Mucosa of rectum (tissue), 2 donors: Measurements from ENCODE around the gene TPT1.

ENCODE experiments used
- H3K27ac ChIP-seq, 2 donors: one replicate each; pipeline ENCODE4 v1.7.0; 2013; ENCODE audit warnings: inconsistent platforms in 2 of 2, low read depth in 2 of 2, low read length in 2 of 2
- H3K27me3 ChIP-seq, 2 donors: one replicate each; pipeline ENCODE4 v1.7.0; 2013; ENCODE audit warnings: low read length in 2 of 2; ENCODE audit not compliant: control insufficient read depth in 2 of 2, insufficient read depth in 2 of 2
- H3K36me3 ChIP-seq, 2 donors: one replicate each; pipeline ENCODE4 v1.7.0; 2013; ENCODE audit warnings: low read length in 2 of 2; ENCODE audit not compliant: control insufficient read depth in 2 of 2, insufficient read depth in 2 of 2
- H3K4me1 ChIP-seq, 2 donors: one replicate each; pipeline ENCODE4 v1.7.0; 2013; ENCODE audit warnings: low read length in 2 of 2, mild to moderate bottlenecking in 1 of 2; ENCODE audit not compliant: control insufficient read depth in 2 of 2, insufficient read depth in 2 of 2
- H3K4me3 ChIP-seq, 2 donors: one replicate each; pipeline ENCODE4 v1.7.0; 2013; ENCODE audit warnings: low read length in 2 of 2
- H3K9ac ChIP-seq, 2 donors: one replicate each; pipeline ENCODE4 v1.7.0; 2013; ENCODE audit warnings: low read length in 2 of 2, low read depth in 1 of 2, mild to moderate bottlenecking in 1 of 2
- H3K9me3 ChIP-seq, 2 donors: one replicate each; pipeline ENCODE4 v1.7.0; 2013; ENCODE audit warnings: low read length in 2 of 2; ENCODE audit not compliant: control insufficient read depth in 2 of 2
- donor health status: healthy.
- donor health status: Normal muscosa, but diverticular disease.

TPT1 gene

GRCh38 chr13:45296259-45296658 is 44.7 kb downstream of the TPT1 start:
- peaks cover 5 to 7% of the 10 kb centered on the region in 2 donors for H3K27me3 ChIP-seq
- no peak overlapping the region for H3K4me3 ChIP-seq
- H3K4me1 ChIP-seq = no peaks in the 10 kb centered on the region
- no peaks in the 10 kb centered on the region for H3K9me3 ChIP-seq
- H3K9ac ChIP-seq = no peak overlapping the region
- no peak overlapping the region for H3K27ac ChIP-seq
- H3K36me3 ChIP-seq = no peaks in the 10 kb centered on the region

- H3K4me3 ChIP-seq = no peak overlapping the region
- no peaks in the 10 kb centered on the region for H3K36me3 ChIP-seq
- no peaks in the 10 kb centered on the region for H3K4me1 ChIP-seq
- H3K9me3 ChIP-seq = no peaks in the 10 kb centered on the region
- peaks cover 2 to 3% of the 10 kb centered on the region in 2 donors for H3K27me3 ChIP-seq
- no peak overlapping the region for H3K9ac ChIP-seq
- H3K27ac ChIP-seq = no peak overlapping the region
These were observed 45.4 kb downstream of the TPT1 start for GRCh38 chr13:45295536-45295935.

- Histone ChIP-seq H3K9me3 (no peaks in the 10 kb centered on the region), H3K27ac (no peak overlapping the region), H3K27me3 (no peaks in the 10 kb centered on the region), H3K4me1 (no peaks in the 10 kb centered on the region), H3K36me3 (peaks cover 2 to 5% of the 10 kb centered on the region in 2 donors), H3K9ac (no peak overlapping the region), H3K4me3 (no peak overlapping the region)
These were observed 48.8 kb downstream of the TPT1 start for GRCh38 chr13:45292176-45292575.

GRCh38 chr13:45289936-45290563 is 50.9 kb downstream of the TPT1 start:
- H3K9me3 ChIP-seq = no peaks in the 10 kb centered on the region
- no peaks in the 10 kb centered on the region for H3K4me1 ChIP-seq
- H3K36me3 ChIP-seq = peaks cover 5% of the 10 kb centered on the region in 2 donors
- H3K27me3 ChIP-seq = no peaks in the 10 kb centered on the region
- H3K27ac ChIP-seq = no peak overlapping the region
- H3K4me3 ChIP-seq = no peak overlapping the region
- H3K9ac ChIP-seq = no peak overlapping the region
